Chondrocyte (in vitro differentiated cells): ENCODE results near the gene KIF5C. TPM values are rescaled to one million over a fixed set of nuclear protein-coding genes. Genes with fewer than 3 reads are reported as not detected.

Experiments
- DNase-seq: peaks from one replicate; pipeline ENCODE4 v3.0.0; 2021; ENCODE audit warnings: mixed read lengths, low spot score
- H3K27ac Mint-ChIP-seq: one replicate; pipeline ENCODE4 v1.8.0; 2021; ENCODE audit warnings: mild to moderate bottlenecking, moderate library complexity, mixed read lengths; ENCODE audit not compliant: unreplicated experiment
- H3K27me3 Mint-ChIP-seq: 2 replicates; pipeline ENCODE4 v1.8.0; 2021; ENCODE audit warnings: low read depth, mixed read lengths
- H3K36me3 Mint-ChIP-seq: 2 replicates; pipeline ENCODE4 v1.8.0; 2021; ENCODE audit warnings: low read depth, mixed read lengths
- H3K4me1 Mint-ChIP-seq: 2 replicates; pipeline ENCODE4 v1.8.0; 2021; ENCODE audit warnings: low read depth, mild to moderate bottlenecking, mixed read lengths
- H3K4me3 Mint-ChIP-seq: one replicate; pipeline ENCODE4 v1.8.0; 2021; ENCODE audit warnings: mild to moderate bottlenecking, moderate library complexity, mixed read lengths; ENCODE audit not compliant: unreplicated experiment
- H3K9me3 Mint-ChIP-seq: 2 replicates; pipeline ENCODE4 v1.8.0; 2021; ENCODE audit warnings: low read depth, mixed read lengths
- total RNA-seq: library from RNA; stranded (reverse); gene quantifications from 3 replicates; pipeline ENCODE4 v1.2.1, GENCODE V29; 2021
- TF ChIP-seq, protein P1 (sequence below): fragments of 200-600 bp; sonication (generic); IDR thresholded peaks from 2 replicates; pipeline ENCODE4 v1.5.0; 2021; ENCODE audit warnings: antibody characterized with exemption, mild to moderate bottlenecking, moderate library complexity

KIF5C gene
- total RNA-seq, 1 donor from 2014 or later: 3.1 TPM

GRCh38 chr2:148999451-148999921 lies 124.5 kb downstream of the KIF5C start:
- H3K27ac Mint-ChIP-seq: no peak overlapping the region

DNA sequence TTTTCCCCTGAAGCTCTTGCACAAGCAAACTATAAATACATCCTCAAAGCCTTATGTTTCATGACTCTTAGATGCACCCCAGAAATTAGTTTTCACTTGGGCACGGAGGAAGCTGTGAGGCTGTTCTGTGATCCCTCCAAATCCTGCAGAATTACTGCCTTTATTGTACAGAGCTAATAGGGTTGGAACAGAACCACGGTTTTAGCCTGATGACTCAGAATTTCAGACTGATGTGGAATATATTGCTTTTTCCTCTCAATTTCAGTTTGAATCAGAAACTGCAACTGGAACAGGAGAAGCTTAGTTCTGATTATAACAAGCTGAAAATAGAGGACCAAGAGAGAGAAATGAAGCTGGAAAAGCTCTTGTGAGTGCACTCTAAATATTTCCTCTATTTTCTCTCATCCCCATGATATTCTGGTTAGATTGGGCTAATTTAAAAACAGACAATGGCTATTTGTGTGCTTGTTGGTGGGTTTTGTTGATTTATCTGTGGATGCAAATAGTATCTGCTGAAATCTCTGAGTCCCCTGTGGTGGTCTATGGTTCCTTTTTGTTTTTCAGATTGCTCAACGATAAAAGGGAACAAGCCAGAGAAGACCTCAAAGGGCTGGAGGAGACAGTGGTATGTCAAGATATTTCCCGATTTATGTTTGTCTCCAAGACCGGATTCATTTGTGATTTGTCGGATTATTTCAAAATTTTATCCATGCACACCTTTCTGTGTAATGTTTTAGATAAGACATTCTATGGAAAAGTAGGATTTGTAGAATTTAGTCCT lies 125.3 kb downstream of the KIF5C start:
- no peak for DNase-seq
- Mint-ChIP-seq H3K4me1 (peaks cover 15% of the 10 kb centered on the region), H3K27me3 (no peaks in the 10 kb centered on the region), H3K27ac (no peak overlapping the region), H3K36me3 (peaks cover 6% of the 10 kb centered on the region), H3K9me3 (no peaks in the 10 kb centered on the region), H3K4me3 (no peak overlapping the region)
- TF ChIP-seq, protein P1, sequence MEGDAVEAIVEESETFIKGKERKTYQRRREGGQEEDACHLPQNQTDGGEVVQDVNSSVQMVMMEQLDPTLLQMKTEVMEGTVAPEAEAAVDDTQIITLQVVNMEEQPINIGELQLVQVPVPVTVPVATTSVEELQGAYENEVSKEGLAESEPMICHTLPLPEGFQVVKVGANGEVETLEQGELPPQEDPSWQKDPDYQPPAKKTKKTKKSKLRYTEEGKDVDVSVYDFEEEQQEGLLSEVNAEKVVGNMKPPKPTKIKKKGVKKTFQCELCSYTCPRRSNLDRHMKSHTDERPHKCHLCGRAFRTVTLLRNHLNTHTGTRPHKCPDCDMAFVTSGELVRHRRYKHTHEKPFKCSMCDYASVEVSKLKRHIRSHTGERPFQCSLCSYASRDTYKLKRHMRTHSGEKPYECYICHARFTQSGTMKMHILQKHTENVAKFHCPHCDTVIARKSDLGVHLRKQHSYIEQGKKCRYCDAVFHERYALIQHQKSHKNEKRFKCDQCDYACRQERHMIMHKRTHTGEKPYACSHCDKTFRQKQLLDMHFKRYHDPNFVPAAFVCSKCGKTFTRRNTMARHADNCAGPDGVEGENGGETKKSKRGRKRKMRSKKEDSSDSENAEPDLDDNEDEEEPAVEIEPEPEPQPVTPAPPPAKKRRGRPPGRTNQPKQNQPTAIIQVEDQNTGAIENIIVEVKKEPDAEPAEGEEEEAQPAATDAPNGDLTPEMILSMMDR: no peak

More at GRCh38 chr2:148999451-148999921, 124.5 kb downstream of the KIF5C start:
- Mint-ChIP-seq H3K36me3 (peaks cover 6% of the 10 kb centered on the region), H3K4me1 (peaks cover 6% of the 10 kb centered on the region), H3K27me3 (no peaks in the 10 kb centered on the region), H3K9me3 (no peaks in the 10 kb centered on the region), H3K4me3 (no peak overlapping the region)
- no peak for DNase-seq
- TF ChIP-seq, protein P1: no peak

- H3K27ac Mint-ChIP-seq: no peak overlapping the region
- H3K36me3 Mint-ChIP-seq: peaks cover 6% of the 10 kb centered on the region
Observed at GRCh38 chr2:149001496-149001895, 126.5 kb downstream of the KIF5C start.

GRCh38 chr2:149002378-149002890 lies 127.4 kb downstream of the KIF5C start:
- Mint-ChIP-seq H3K4me1 (peaks cover 27% of the 10 kb centered on the region), H3K27ac (no peak overlapping the region), H3K4me3 (no peak overlapping the region), H3K36me3 (peaks cover 6% of the 10 kb centered on the region), H3K27me3 (no peaks in the 10 kb centered on the region), H3K9me3 (no peaks in the 10 kb centered on the region)
- TF ChIP-seq, protein P1: no peak
- DNase-seq: no peak

More at GRCh38 chr2:149001496-149001895, 126.5 kb downstream of the KIF5C start:
- no peaks in the 10 kb centered on the region for H3K9me3 Mint-ChIP-seq
- TF ChIP-seq, protein P1: no peak
- no peak for DNase-seq
- H3K4me1 Mint-ChIP-seq: peaks cover 26% of the 10 kb centered on the region
- H3K4me3 Mint-ChIP-seq: no peak overlapping the region
- H3K27me3 Mint-ChIP-seq: no peaks in the 10 kb centered on the region

GRCh38 chr2:149002891-149003740 lies 128.1 kb downstream of the KIF5C start:
- DNase-seq: no peak
- Mint-ChIP-seq H3K4me1 (peaks cover 27% of the 10 kb centered on the region), H3K4me3 (no peak overlapping the region), H3K27me3 (no peaks in the 10 kb centered on the region), H3K9me3 (no peaks in the 10 kb centered on the region), H3K36me3 (peaks cover 6% of the 10 kb centered on the region), H3K27ac (no peak overlapping the region)
- TF ChIP-seq, protein P1: no peak
